Stimulated activated effector memory CD8-positive, alpha-beta T cell treated with anti-CD3 and anti-CD28 coated beads, Interleukin-12 subunit alpha, Interleukin-12 subunit beta, amount 100 ng/mL, for 72 hours (primary cell): Measurements from ENCODE around the gene ICAM5.
"Not testable (repeated sequence)": the region's sequence is repeated elsewhere in the genome, so short reads cannot be mapped to it uniquely, and the experiment has no call there.

Experiments
- ATAC-seq: fragments of 150-1000 bp; cut with Tn5 transposase; 2 replicates; pipeline ENCODE4 v1.10.0; 2021
- DNase-seq, 2 donors: peaks; one replicate each; pipeline ENCODE4 v3.0.0; 2021 to 2022; ENCODE audit warnings: low spot score in 2 of 2
- H3K27ac Mint-ChIP-seq: one replicate; pipeline ENCODE4 v1.8.0; 2022; ENCODE audit warnings: mild to moderate bottlenecking, mixed read lengths
- H3K36me3 Mint-ChIP-seq: one replicate; pipeline ENCODE4 v1.8.0; 2022; ENCODE audit warnings: mild to moderate bottlenecking, mixed read lengths
- H3K4me1 Mint-ChIP-seq: one replicate; pipeline ENCODE4 v1.8.0; 2022; ENCODE audit warnings: mixed read lengths
- H3K4me3 Mint-ChIP-seq: one replicate; pipeline ENCODE4 v1.8.0; 2022; ENCODE audit warnings: mild to moderate bottlenecking, mixed read lengths
- H3K9me3 Mint-ChIP-seq: one replicate; pipeline ENCODE4 v1.8.0; 2022; ENCODE audit warnings: mixed read lengths

ICAM5 gene

GRCh38 chr19:10289836-10290356 lies at the start of gene ICAM5:
TSS of gene ICAM5 (plus strand) at chr19:10289952. CDS start at chr19:10290044, 92 bp downstream.
- DNase-seq, result no peak
- ATAC-seq, result peak; percentile 26
- Mint-ChIP-seq H3K9me3 (no peaks in the 10 kb centered on the region), H3K36me3 (peaks cover 64% of the 10 kb centered on the region), H3K4me1 (peaks cover 92% of the 10 kb centered on the region), H3K4me3 (peak within 1 kb of the TSS; percentile 96), H3K27ac (peak within 1 kb of the TSS; percentile 83)

- not testable (repeated sequence) for DNase-seq, H3K36me3 Mint-ChIP-seq, H3K9me3 Mint-ChIP-seq, H3K4me3 Mint-ChIP-seq, H3K27ac Mint-ChIP-seq, ATAC-seq
- peaks cover 13% of the 10 kb centered on the region for H3K4me1 Mint-ChIP-seq
These were observed 47.8 kb upstream of the ICAM5 start for GRCh38 chr19:10241826-10242449.

GRCh38 chr19:10243606-10244005 lies 46.1 kb upstream of the ICAM5 start:
- Mint-ChIP-seq H3K9me3 (no peaks in the 10 kb centered on the region), H3K27ac (no peak overlapping the region), H3K4me3 (no peak overlapping the region), H3K36me3 (peaks cover 5% of the 10 kb centered on the region), H3K4me1 (peaks cover 5% of the 10 kb centered on the region)
- ATAC-seq, result no peak
- no peak for DNase-seq

GRCh38 chr19:10245189-10245939 lies 44.4 kb upstream of the ICAM5 start:
- DNase-seq (no peak), ATAC-seq (peak; percentile 44)
- Mint-ChIP-seq H3K27ac (peak overlapping the region; percentile 76), H3K36me3 (no peaks in the 10 kb centered on the region), H3K4me1 (no peaks in the 10 kb centered on the region), H3K4me3 (no peak overlapping the region), H3K9me3 (no peaks in the 10 kb centered on the region)

- Mint-ChIP-seq H3K36me3 (peaks cover 3% of the 10 kb centered on the region), H3K27ac (no peak overlapping the region), H3K4me3 (no peak overlapping the region), H3K9me3 (no peaks in the 10 kb centered on the region), H3K4me1 (no peaks in the 10 kb centered on the region)
- no peak for DNase-seq
- no peak for ATAC-seq
These were observed 43.2 kb upstream of the ICAM5 start for GRCh38 chr19:10246511-10246910.

- DNase-seq (peak; percentile 94 to 96), ATAC-seq (peak; percentile 97)
- Mint-ChIP-seq H3K27ac (peak within 1 kb of the TSS; percentile 93), H3K9me3 (no peaks in the 10 kb centered on the region), H3K4me3 (peak within 1 kb of the TSS; percentile 92), H3K4me1 (peaks cover 24% of the 10 kb centered on the region), H3K36me3 (peaks cover 59% of the 10 kb centered on the region)
These were observed 37.7 kb upstream of the ICAM5 start, which contains the start of gene MRPL4 for GRCh38 chr19:10251792-10252694. TSS of gene MRPL4 (plus strand) at chr19:10252214. CDS start at chr19:10252254, 40 bp downstream.

- Mint-ChIP-seq H3K4me1 (peaks cover 29% of the 10 kb centered on the region), H3K36me3 (peaks cover 65% of the 10 kb centered on the region), H3K4me3 (peak overlapping the region; percentile 92), H3K27ac (peak overlapping the region; percentile 93), H3K9me3 (no peaks in the 10 kb centered on the region)
- no peak for DNase-seq
- no peak for ATAC-seq
These were observed 37.0 kb upstream of the ICAM5 start for GRCh38 chr19:10252707-10253106.

GRCh38 chr19:10254244-10254643 lies 35.5 kb upstream of the ICAM5 start:
- Mint-ChIP-seq H3K9me3 (no peaks in the 10 kb centered on the region), H3K4me3 (no peak overlapping the region)
- ATAC-seq, result no peak

GRCh38 chr19:10255358-10255757 lies 34.4 kb upstream of the ICAM5 start:
- Mint-ChIP-seq H3K4me1 (peaks cover 46% of the 10 kb centered on the region), H3K27ac (peak overlapping the region; percentile 83), H3K36me3 (peaks cover 88% of the 10 kb centered on the region), H3K9me3 (no peaks in the 10 kb centered on the region), H3K4me3 (no peak overlapping the region)
- DNase-seq (no peak), ATAC-seq (no peak)

More at GRCh38 chr19:10254244-10254643, 35.5 kb upstream of the ICAM5 start:
- no peak for DNase-seq
- Mint-ChIP-seq H3K36me3 (peaks cover 80% of the 10 kb centered on the region), H3K27ac (no peak overlapping the region), H3K4me1 (peaks cover 37% of the 10 kb centered on the region)

- Mint-ChIP-seq H3K36me3 (peaks cover 85% of the 10 kb centered on the region), H3K27ac (no peak overlapping the region), H3K4me1 (peaks cover 48% of the 10 kb centered on the region), H3K4me3 (no peak overlapping the region), H3K9me3 (no peaks in the 10 kb centered on the region)
- no peak for ATAC-seq
- no peak for DNase-seq
These were observed 33.2 kb upstream of the ICAM5 start for GRCh38 chr19:10256551-10256950.

GRCh38 chr19:10256970-10257615 lies 32.7 kb upstream of the ICAM5 start:
- Mint-ChIP-seq H3K4me3 (no peak overlapping the region), H3K36me3 (peaks cover 79% of the 10 kb centered on the region), H3K4me1 (peaks cover 42% of the 10 kb centered on the region), H3K27ac (no peak overlapping the region), H3K9me3 (no peaks in the 10 kb centered on the region)
- ATAC-seq (no peak), DNase-seq (no peak)

- no peak overlapping the region for H3K4me3 Mint-ChIP-seq
- H3K27ac Mint-ChIP-seq, result no peak overlapping the region
- no peaks in the 10 kb centered on the region for H3K9me3 Mint-ChIP-seq
- ATAC-seq (no peak), DNase-seq (no peak)
- peaks cover 34% of the 10 kb centered on the region for H3K4me1 Mint-ChIP-seq
- H3K36me3 Mint-ChIP-seq, result peaks cover 68% of the 10 kb centered on the region
These were observed 31.6 kb upstream of the ICAM5 start for GRCh38 chr19:10258080-10258710.

GRCh38 chr19:10259162-10259905 lies 30.4 kb upstream of the ICAM5 start:
- Mint-ChIP-seq H3K9me3 (no peaks in the 10 kb centered on the region), H3K4me3 (peak overlapping the region; percentile 69)
- peak; percentile 88 for ATAC-seq

More at GRCh38 chr19:10259162-10259905, 30.4 kb upstream of the ICAM5 start:
- H3K27ac Mint-ChIP-seq, result peak overlapping the region; percentile 89
- peaks cover 25% of the 10 kb centered on the region for H3K4me1 Mint-ChIP-seq
- peaks cover 57% of the 10 kb centered on the region for H3K36me3 Mint-ChIP-seq
- DNase-seq, result peak; percentile 89 to 94
